ENCODE data around the gene SIX5.

Gene SIX5

DNA sequence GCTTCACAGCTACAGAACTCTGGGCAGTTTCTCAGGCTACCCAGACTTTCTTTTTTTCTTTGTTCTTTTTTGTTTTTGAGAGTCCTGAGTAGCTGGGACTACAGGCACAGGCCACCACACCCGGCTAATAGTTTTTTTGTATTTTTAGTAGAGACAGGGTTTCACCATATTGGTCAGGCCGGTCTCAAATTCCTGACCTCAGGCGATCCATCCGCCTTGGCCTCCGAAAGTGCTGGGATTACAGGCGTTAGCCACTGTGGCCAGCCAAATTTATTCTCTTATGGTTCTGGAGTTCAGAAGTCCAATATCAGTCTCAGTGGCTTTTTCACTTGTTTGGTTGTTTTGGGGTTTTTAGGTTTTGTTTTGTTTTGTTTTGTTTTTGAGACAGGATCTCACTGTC, 23.4 kb downstream of the SIX5 start:
- no peak for TF ChIP-seq POLR2AphosphoS5 (IDR thresholded peaks at IDR 0.05; ENCODE audit: low read depth, low read length)
- TF ChIP-seq, protein P1, sequence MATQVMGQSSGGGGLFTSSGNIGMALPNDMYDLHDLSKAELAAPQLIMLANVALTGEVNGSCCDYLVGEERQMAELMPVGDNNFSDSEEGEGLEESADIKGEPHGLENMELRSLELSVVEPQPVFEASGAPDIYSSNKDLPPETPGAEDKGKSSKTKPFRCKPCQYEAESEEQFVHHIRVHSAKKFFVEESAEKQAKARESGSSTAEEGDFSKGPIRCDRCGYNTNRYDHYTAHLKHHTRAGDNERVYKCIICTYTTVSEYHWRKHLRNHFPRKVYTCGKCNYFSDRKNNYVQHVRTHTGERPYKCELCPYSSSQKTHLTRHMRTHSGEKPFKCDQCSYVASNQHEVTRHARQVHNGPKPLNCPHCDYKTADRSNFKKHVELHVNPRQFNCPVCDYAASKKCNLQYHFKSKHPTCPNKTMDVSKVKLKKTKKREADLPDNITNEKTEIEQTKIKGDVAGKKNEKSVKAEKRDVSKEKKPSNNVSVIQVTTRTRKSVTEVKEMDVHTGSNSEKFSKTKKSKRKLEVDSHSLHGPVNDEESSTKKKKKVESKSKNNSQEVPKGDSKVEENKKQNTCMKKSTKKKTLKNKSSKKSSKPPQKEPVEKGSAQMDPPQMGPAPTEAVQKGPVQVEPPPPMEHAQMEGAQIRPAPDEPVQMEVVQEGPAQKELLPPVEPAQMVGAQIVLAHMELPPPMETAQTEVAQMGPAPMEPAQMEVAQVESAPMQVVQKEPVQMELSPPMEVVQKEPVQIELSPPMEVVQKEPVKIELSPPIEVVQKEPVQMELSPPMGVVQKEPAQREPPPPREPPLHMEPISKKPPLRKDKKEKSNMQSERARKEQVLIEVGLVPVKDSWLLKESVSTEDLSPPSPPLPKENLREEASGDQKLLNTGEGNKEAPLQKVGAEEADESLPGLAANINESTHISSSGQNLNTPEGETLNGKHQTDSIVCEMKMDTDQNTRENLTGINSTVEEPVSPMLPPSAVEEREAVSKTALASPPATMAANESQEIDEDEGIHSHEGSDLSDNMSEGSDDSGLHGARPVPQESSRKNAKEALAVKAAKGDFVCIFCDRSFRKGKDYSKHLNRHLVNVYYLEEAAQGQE (IDR thresholded peaks at IDR 0.05; ENCODE audit: insufficient read depth in 1 of 2, low read depth in 2 of 2, low read length in 2 of 2) = no peak
- TF ChIP-seq FOXP2 (optimal IDR thresholded peaks at IDR 0.05; ENCODE audit: borderline replicate concordance, extremely low read depth, extremely low read length, insufficient read depth) = no peak
- TF ChIP-seq TAF1 (IDR thresholded peaks at IDR 0.05; ENCODE audit: borderline replicate concordance, insufficient read depth, low read length) = no peak
- TF ChIP-seq SIN3A (IDR thresholded peaks at IDR 0.05; ENCODE audit: borderline replicate concordance, insufficient read depth, low read length) = no peak

GRCh38 chr19:45742969-45743368, 26.1 kb downstream of the SIX5 start:
- no peak for TF ChIP-seq FOXP2 (optimal IDR thresholded peaks at IDR 0.05; ENCODE audit: borderline replicate concordance, extremely low read depth, extremely low read length, insufficient read depth)
- no peak for TF ChIP-seq TAF1 (IDR thresholded peaks at IDR 0.05; ENCODE audit: borderline replicate concordance, insufficient read depth, low read length)
- TF ChIP-seq, protein P1 (IDR thresholded peaks at IDR 0.05; ENCODE audit: insufficient read depth in 1 of 2, low read depth in 2 of 2, low read length in 2 of 2) = no peak

- TF ChIP-seq, protein P1 (IDR thresholded peaks at IDR 0.05; ENCODE audit: insufficient read depth in 1 of 2, low read depth in 2 of 2, low read length in 2 of 2) = no peak
- TF ChIP-seq POLR2AphosphoS5 (IDR thresholded peaks at IDR 0.05; ENCODE audit: low read depth, low read length) = no peak
- no peak for TF ChIP-seq FOXP2 (optimal IDR thresholded peaks at IDR 0.05; ENCODE audit: borderline replicate concordance, extremely low read depth, extremely low read length, insufficient read depth)
- no peak for TF ChIP-seq TAF1 (IDR thresholded peaks at IDR 0.05; ENCODE audit: borderline replicate concordance, insufficient read depth, low read length)
Observed at GRCh38 chr19:45739498-45740439, 29.3 kb downstream of the SIX5 start.

DNA sequence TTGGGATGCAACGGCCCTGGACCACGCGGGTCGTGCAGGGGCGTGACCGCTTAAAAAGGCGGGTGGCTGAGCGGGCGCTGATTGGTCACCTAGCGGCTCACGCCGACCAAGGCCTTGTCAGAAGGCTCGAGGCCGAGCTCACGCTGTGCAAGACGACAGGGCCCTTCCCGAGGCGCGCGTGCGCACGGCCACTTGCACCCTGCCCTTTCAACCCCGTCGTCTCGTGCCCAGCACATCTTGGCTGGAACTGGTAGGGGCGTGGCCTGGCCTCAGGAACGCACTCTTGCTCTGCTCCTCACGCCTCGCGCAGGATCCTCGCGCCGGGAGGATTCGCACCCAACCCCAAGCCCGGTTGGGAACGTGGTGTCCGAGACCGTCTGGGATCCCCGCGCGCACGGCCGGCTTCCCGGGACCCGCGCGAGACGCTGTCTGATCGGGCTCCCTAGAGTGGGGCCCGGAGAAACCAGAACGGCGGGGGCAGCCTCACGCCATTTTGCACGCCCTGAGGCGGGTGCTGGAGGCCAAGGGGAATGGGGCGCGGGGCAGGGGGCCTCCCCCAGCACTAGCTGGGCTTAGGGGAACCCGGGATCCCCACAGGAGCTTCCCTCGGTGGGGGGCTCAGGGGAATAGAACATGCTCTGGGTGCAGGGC, 35.8 kb downstream of the SIX5 start, which contains the start of gene MEIOSIN:
TSS of gene MEIOSIN (plus strand) at position 280 of the 651 bp plus-strand sequence. CDS start 1,938 bp downstream, outside the sequence.
- TF ChIP-seq, protein P1 (IDR thresholded peaks at IDR 0.05; ENCODE audit: insufficient read depth in 1 of 2, low read depth in 2 of 2, low read length in 2 of 2) = no peak
- no peak for TF ChIP-seq FOXP2 (optimal IDR thresholded peaks at IDR 0.05; ENCODE audit: borderline replicate concordance, extremely low read depth, extremely low read length, insufficient read depth)
- TF ChIP-seq SIN3A (IDR thresholded peaks at IDR 0.05; ENCODE audit: borderline replicate concordance, insufficient read depth, low read length) = no peak
- no peak for TF ChIP-seq TAF1 (IDR thresholded peaks at IDR 0.05; ENCODE audit: borderline replicate concordance, insufficient read depth, low read length)
- TF ChIP-seq POLR2AphosphoS5 (IDR thresholded peaks at IDR 0.05; ENCODE audit: low read depth, low read length) = no peak
